CD4-positive, alpha-beta T cell treated with Interleukin-4 for 4 hours (primary cell): Measurements from ENCODE around the gene NUP88.
"Not testable (repeated sequence)": the region's sequence is repeated elsewhere in the genome, so short reads cannot be mapped to it uniquely, and the experiment has no call there.

Source experiments
- DNase-seq: peaks from one replicate; pipeline ENCODE4 v3.0.0-alpha.2; 2020

Gene NUP88

GRCh38 chr17:5419356-5419958 lies at the start of gene NUP88:
Gene NUP88 (minus strand): TSS chr17:5419662. CDS start chr17:5419650, 12 bp downstream.
- peak; percentile 95 for DNase-seq

GRCh38 chr17:5468075-5468473 lies 48.6 kb upstream of the NUP88 start:
- no peak for DNase-seq

GRCh38 chr17:5467416-5467815 lies 48.0 kb upstream of the NUP88 start:
- no peak for DNase-seq

- DNase-seq, result no peak
Observed at GRCh38 chr17:5466295-5466694, 46.8 kb upstream of the NUP88 start.

GRCh38 chr17:5464717-5465507 lies 45.5 kb upstream of the NUP88 start:
- DNase-seq, result no peak

- no peak for DNase-seq
Observed at GRCh38 chr17:5446786-5447185, 27.3 kb upstream of the NUP88 start.

GRCh38 chr17:5444209-5444608 lies 24.7 kb upstream of the NUP88 start:
- no peak for DNase-seq

- no peak for DNase-seq
Observed at GRCh38 chr17:5443728-5444127, 24.3 kb upstream of the NUP88 start.

GRCh38 chr17:5439446-5439764 lies 19.9 kb upstream of the NUP88 start:
- DNase-seq, result no peak

GRCh38 chr17:5438716-5439445 lies 19.4 kb upstream of the NUP88 start, which contains the start of gene C1QBP:
Gene C1QBP (minus strand): TSS chr17:5439155. CDS start chr17:5439073, 82 bp downstream.
- peak; percentile 90 for DNase-seq

- no peak for DNase-seq
Observed at GRCh38 chr17:5437721-5438317, 18.4 kb upstream of the NUP88 start.

GRCh38 chr17:5435781-5436315 lies 16.4 kb upstream of the NUP88 start:
- peak; percentile 4 for DNase-seq

- no peak for DNase-seq
Observed at GRCh38 chr17:5434984-5435383, 15.5 kb upstream of the NUP88 start.

- no peak for DNase-seq
Observed at GRCh38 chr17:5431949-5432556, 12.6 kb upstream of the NUP88 start.

GRCh38 chr17:5431234-5431633 lies 11.8 kb upstream of the NUP88 start:
- DNase-seq, result not testable (repeated sequence)

GRCh38 chr17:5430413-5430999 lies 11.0 kb upstream of the NUP88 start:
- DNase-seq, result no peak

- no peak for DNase-seq
Observed at GRCh38 chr17:5429191-5429887, 9.9 kb upstream of the NUP88 start.

- no peak for DNase-seq
Observed at GRCh38 chr17:5425826-5426225, 6.4 kb upstream of the NUP88 start.

GRCh38 chr17:5424909-5425308 lies 5.4 kb upstream of the NUP88 start:
- DNase-seq, result no peak

GRCh38 chr17:5422505-5422904 lies 3.0 kb upstream of the NUP88 start:
- no peak for DNase-seq

- peak; percentile 83 for DNase-seq
Observed at GRCh38 chr17:5419959-5420653, 644 bp upstream of the NUP88 start, which contains the start of gene RPAIN. Gene RPAIN (plus strand): TSS chr17:5420182. CDS start chr17:5420211, 29 bp downstream.
